Parathyroid adenoma (tissue), 2 donors: ENCODE results near the gene SULT2B1.

Experiments used
- H2AFZ ChIP-seq: fragments of 300-600 bp; sonication (generic); one replicate; pipeline ENCODE4 v1.7.0; 2017; ENCODE audit warnings: antibody characterized with exemption, mild to moderate bottlenecking
- H3K27ac ChIP-seq: fragments of 300-600 bp; sonication (generic); one replicate; pipeline ENCODE4 v1.7.0; 2017
- H3K27me3 ChIP-seq: fragments of 300-600 bp; sonication (generic); one replicate; pipeline ENCODE4 v1.7.0; 2017; ENCODE audit warnings: low read length; ENCODE audit not compliant: control insufficient read depth, insufficient read depth
- H3K36me3 ChIP-seq: fragments of 300-600 bp; sonication (generic); one replicate; pipeline ENCODE4 v1.7.0; 2017; ENCODE audit warnings: low read length; ENCODE audit not compliant: control insufficient read depth, insufficient read depth
- H3K4me1 ChIP-seq: fragments of 300-600 bp; sonication (generic); one replicate; pipeline ENCODE4 v1.7.0; 2017; ENCODE audit warnings: control low read depth
- H3K4me2 ChIP-seq: fragments of 300-600 bp; sonication (generic); one replicate; pipeline ENCODE4 v1.7.0; 2017; ENCODE audit warnings: low read length
- H3K4me3 ChIP-seq: fragments of 300-600 bp; sonication (generic); one replicate; pipeline ENCODE4 v1.7.0; 2017; ENCODE audit warnings: low read depth, low read length
- H3K79me2 ChIP-seq: fragments of 300-600 bp; sonication (generic); one replicate; pipeline ENCODE4 v1.7.0; 2017; ENCODE audit warnings: control low read depth
- H3K9ac ChIP-seq: fragments of 300-600 bp; sonication (generic); one replicate; pipeline ENCODE4 v1.7.0; 2017; ENCODE audit warnings: mild to moderate bottlenecking
- H3K9me3 ChIP-seq: fragments of 300-600 bp; sonication (generic); one replicate; pipeline ENCODE4 v1.7.0; 2017; ENCODE audit warnings: low read length; ENCODE audit not compliant: control insufficient read depth
- CTCF ChIP-seq: fragments of 300-600 bp; sonication (generic); IDR thresholded peaks from one replicate; pipeline ENCODE4 v1.7.0; 2017; ENCODE audit warnings: antibody characterized with exemption, mild to moderate bottlenecking
- donor health status: primary hyperparathyroidism.

The SULT2B1 gene

DNA sequence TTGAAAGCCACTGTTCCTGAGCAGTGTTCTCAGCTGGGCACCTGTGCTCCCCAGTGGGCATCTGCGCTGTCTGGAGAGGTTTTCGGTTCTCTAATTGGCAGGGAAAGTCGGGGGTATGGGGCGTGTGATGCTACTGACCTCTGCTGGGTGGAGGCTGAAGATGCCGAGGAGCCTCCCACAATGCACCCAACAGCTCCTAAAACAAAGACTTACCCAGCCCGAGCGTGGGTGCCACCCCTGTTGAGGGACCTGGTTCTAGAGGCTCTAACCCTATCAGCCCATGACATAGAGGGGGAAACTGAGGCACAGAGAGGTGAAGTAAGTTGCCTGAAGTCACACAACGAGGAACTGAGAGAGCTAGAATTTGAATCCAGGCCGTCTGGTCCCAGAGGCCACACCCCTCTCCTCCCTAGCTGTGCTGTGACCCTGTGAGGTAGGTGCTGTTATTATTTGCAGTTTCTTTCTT lies 56.9 kb downstream of the SULT2B1 start:
- Histone ChIP-seq H3K4me1 (no peaks in the 10 kb centered on the region), H3K9me3 (no peaks in the 10 kb centered on the region), H3K9ac (no peak overlapping the region), H3K27ac (no peak overlapping the region), H3K27me3 (no peaks in the 10 kb centered on the region), H3K36me3 (no peaks in the 10 kb centered on the region), H3K4me3 (no peak overlapping the region), H3K79me2 (no peaks in the 10 kb centered on the region), H3K4me2 (no peak overlapping the region), H2AFZ (peak overlapping the region; percentile 31)
- peak; percentile 42 for TF ChIP-seq CTCF

DNA sequence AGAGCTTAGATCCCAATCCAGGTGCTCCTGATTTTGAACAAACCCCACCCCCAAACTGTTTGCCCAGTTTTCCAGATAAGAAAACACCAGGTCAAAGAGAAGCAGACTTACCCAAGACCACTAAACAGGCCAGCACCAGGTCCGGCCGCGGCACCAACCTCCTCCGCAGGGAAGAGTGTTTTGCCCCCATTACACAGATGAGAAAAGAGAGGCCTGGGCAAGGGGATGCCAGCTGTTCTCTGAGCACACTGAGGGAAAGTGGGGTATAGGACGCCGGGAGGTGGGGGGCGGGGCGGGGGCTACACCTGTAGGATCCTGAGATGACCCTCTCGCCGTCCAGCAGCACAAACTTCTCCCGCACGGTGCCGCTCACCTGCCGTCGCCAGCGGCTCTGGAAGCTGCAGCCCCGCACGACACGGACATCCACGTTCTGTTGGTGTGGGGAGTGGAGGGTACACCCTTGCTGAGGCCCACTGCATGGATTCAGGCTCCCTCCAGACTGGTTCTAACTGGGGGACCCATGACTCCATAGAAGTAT lies 57.7 kb downstream of the SULT2B1 start:
- no peak overlapping the region for H3K4me2 ChIP-seq
- H3K4me3 ChIP-seq, result no peak overlapping the region
- no peak overlapping the region for H3K9ac ChIP-seq
- no peaks in the 10 kb centered on the region for H3K9me3 ChIP-seq
- no peaks in the 10 kb centered on the region for H3K4me1 ChIP-seq
- H3K27ac ChIP-seq, result no peak overlapping the region
- H3K79me2 ChIP-seq, result no peaks in the 10 kb centered on the region
- H3K36me3 ChIP-seq, result no peaks in the 10 kb centered on the region
- TF ChIP-seq CTCF, result no peak
- H3K27me3 ChIP-seq, result no peaks in the 10 kb centered on the region
- H2AFZ ChIP-seq, result no peak overlapping the region

- no peak overlapping the region for H3K27ac ChIP-seq
- H2AFZ ChIP-seq, result no peak overlapping the region
- no peak overlapping the region for H3K4me3 ChIP-seq
- no peak overlapping the region for H3K4me2 ChIP-seq
- no peaks in the 10 kb centered on the region for H3K9me3 ChIP-seq
- H3K36me3 ChIP-seq, result no peaks in the 10 kb centered on the region
- H3K4me1 ChIP-seq, result peaks cover 4% of the 10 kb centered on the region
- no peaks in the 10 kb centered on the region for H3K27me3 ChIP-seq
- no peaks in the 10 kb centered on the region for H3K79me2 ChIP-seq
- TF ChIP-seq CTCF, result no peak
- H3K9ac ChIP-seq, result no peak overlapping the region
Measured at GRCh38 chr19:48611872-48612271, 59.9 kb downstream of the SULT2B1 start.

GRCh38 chr19:48613024-48613851 lies 61.3 kb downstream of the SULT2B1 start:
- no peak for TF ChIP-seq CTCF
- H2AFZ ChIP-seq, result no peak overlapping the region
- H3K9me3 ChIP-seq, result no peaks in the 10 kb centered on the region
- H3K9ac ChIP-seq, result no peak overlapping the region
- H3K36me3 ChIP-seq, result no peaks in the 10 kb centered on the region
- no peak overlapping the region for H3K4me3 ChIP-seq
- no peaks in the 10 kb centered on the region for H3K79me2 ChIP-seq
- H3K27ac ChIP-seq, result no peak overlapping the region
- no peaks in the 10 kb centered on the region for H3K27me3 ChIP-seq
- H3K4me1 ChIP-seq, result peaks cover 16% of the 10 kb centered on the region
- H3K4me2 ChIP-seq, result no peak overlapping the region
